ENCODE results near the gene DAAM2.
A peak's percentile ranks its signal among the peaks of the same experiment; 100 is the strongest.

DAAM2 gene

DNA sequence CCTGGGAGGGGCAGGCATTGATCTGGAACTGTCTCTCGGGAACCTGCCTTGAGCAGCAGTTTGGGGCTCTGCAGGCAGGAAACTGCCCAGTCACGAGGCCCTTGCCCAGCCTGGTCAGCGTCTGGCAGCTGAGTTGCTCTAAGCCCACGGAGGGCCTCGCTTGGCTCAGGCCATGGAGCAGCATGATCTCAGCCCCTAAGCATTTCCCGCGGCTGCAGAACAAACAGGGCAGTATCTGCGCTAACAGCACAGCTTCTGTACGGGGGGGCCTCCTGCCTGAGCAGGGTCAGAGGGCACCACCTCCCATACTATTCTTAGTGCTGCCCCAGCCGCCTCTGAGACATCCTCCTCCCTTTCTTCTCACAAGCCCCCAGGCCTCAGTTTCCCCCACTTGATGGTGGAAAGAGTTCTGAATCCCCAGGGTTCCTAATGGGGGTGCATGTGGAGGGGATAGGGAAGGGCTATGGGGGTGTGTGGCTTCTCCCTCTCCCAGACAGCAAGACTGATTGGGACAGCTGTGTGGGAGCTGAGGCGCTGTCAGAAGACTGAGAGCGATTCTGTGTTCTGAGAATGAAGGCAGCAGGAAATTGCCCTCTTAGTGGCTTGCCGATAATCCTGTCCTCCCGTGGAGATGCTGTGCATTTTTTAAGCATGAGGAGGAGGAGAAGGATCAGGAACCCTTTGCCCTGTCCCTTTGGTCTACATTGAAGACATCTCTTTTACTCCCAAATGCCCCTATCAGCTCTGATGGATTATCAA, 95.7 kb downstream of the DAAM2 start:
- DNase-seq (ENCODE audit: low spot score): no peak

- DNase-seq (ENCODE audit: low spot score): no peak
These were observed 97.1 kb downstream of the DAAM2 start for GRCh38 chr6:39889229-39889628.

DNA sequence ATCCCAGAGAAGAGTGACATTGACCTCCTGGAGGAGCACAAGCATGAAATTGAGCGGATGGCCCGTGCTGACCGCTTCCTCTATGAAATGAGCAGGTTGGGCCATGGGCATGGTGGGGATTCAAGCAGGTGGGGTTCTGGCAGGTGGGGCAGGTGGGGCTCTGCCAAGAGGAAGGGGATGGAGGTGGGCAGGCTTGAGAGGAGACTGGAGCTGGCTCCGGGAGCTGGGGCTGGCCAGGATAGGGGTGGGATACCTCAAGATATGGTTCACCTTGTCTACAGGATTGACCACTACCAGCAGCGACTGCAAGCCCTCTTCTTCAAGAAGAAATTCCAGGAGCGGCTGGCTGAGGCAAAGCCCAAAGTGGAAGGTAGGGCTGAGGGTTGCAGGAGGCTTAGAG, 99.2 kb downstream of the DAAM2 start:
- DNase-seq (ENCODE audit: low spot score): no peak

- no peak for DNase-seq (ENCODE audit: low spot score)
These were observed 99.8 kb downstream of the DAAM2 start for GRCh38 chr6:39891976-39892375.

GRCh38 chr6:39892490-39893129, 100.4 kb downstream of the DAAM2 start:
- DNase-seq (ENCODE audit: low spot score): peak; percentile 31

DNA sequence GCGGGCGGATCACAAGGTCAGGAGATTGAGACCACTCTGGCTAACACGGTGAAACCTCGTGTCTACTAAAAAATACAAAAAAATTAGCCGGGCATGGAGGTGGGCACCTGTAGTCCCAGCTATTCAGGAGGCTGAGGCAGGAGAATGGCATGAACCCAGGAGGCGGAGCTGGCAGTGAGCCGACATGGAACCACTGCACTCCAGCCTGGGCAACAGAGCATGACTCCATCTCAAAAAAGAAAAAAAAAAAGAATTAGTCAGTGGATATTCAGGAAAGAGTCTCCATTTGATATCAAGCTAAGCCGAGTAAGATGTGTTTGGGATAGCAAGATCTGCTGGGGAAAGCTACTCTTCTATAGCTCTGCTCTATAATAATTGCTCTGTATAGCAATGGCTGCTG, 101.1 kb downstream of the DAAM2 start:
- DNase-seq (ENCODE audit: low spot score): no peak

DNA sequence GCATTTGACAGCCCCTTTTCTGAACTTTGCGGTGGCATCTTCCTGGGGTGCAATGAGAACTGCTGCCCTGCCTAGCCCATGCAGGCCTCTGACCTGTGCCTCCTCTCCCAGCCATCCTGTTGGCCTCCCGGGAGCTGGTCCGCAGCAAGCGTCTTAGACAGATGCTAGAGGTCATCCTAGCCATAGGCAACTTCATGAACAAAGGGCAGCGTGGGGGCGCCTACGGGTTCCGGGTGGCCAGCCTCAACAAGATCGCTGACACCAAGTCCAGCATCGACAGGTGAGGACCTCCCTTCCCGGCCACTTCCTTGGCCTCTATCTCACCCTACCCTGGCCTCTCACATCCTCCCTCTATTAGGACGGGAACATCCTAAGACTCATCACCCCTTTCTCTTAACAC, 104.5 kb downstream of the DAAM2 start:
- DNase-seq (ENCODE audit: low spot score): no peak

GRCh38 chr6:39897698-39898097, 105.5 kb downstream of the DAAM2 start:
- DNase-seq (ENCODE audit: low spot score): peak; percentile 6

DNA sequence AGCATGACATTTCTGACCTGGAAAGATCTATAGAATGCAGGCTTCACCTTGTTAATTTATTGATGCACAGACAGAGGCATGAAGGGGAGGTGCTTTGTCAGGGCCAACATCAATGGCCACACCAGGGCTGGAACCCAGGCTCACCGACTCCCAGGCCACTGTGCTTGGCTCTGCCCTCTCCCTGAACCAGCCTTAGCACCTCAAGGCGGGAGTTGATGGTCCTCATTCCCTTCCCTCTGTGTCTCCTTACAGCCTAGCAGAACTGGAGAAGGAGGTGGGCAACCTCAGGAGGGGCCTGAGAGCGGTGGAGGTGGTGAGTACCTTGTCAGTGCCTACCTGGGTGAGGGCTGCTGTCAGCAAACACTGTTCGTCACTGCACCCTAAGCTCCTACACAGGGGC, 106.4 kb downstream of the DAAM2 start:
- no peak for DNase-seq (ENCODE audit: low spot score)

GRCh38 chr6:39899554-39900295, 107.5 kb downstream of the DAAM2 start:
- no peak for DNase-seq (ENCODE audit: low spot score)

- DNase-seq (ENCODE audit: low spot score): no peak
These were observed 109.0 kb downstream of the DAAM2 start for GRCh38 chr6:39901116-39901655.

DNA sequence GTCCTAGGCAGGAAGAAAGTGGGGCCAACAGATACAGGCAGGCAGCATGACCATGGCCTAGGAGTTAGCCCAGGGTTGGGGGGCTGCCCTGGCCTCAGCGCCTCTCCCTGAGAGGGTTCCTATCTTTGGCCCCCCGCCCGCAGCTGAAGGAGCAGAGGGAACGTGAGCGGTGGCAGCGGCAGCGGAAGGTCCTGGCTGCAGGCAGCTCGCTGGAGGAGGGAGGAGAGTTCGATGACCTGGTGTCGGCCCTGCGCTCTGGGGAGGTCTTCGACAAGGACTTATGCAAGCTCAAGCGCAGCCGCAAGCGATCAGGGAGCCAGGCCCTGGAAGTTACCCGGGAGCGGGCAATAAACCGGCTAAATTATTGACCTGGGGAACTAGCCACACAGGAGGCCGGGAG, 109.5 kb downstream of the DAAM2 start:
- no peak for DNase-seq (ENCODE audit: low spot score)

DNA sequence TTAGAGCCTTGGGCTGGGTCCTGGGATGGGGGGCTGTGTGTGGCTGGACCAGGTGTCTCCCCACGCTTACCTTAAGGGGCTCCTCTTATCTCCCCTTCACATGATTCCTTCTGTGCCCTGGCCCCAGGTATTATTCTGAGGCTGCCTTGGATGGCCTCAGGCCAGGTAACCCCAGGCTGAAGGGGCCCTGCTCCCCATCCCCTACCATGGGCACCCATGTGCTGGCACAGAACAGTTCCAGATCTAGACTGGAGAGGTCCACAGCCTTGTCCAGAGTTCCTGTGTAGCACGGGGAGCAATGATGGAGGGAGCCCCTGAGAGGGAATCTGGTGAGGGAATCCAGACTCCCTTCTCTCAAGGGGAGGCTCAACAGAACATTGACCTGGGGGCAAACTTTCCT, 110.0 kb downstream of the DAAM2 start:
- DNase-seq (ENCODE audit: low spot score): no peak

DNA sequence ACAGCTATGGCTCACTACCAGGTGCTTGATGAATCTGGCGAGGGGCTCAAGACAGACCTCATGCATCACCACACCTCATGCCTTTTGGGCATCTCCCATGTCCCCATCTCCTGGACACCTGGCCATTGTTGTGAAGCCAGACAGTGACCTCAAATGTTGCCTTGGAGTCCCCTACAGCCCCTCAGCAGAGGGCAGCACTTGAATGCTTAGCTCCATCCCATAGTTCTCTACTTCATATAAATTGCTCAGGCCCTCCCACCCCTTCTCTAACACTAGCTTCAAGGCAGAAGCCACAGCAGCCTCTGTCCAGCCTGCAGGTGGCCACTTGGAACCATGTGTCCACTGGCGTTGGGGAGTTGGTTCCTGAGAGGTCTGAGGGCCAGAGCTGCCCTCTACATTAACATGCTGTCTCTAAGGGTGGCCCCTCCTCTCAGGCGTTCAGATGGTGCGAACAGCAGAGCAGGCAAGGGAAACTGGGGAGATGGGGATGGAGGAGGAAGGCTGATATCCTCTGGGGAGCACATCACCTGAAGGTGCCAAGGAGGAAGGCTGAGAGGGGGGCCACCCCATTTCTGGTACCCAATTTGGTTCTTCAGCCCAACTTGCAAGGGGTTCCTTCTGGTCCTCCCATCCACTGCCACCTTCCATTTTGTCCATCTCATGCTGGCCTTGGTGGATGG, 110.8 kb downstream of the DAAM2 start:
- DNase-seq (ENCODE audit: low spot score): no peak

- DNase-seq (ENCODE audit: low spot score): no peak
These were observed 111.5 kb downstream of the DAAM2 start for GRCh38 chr6:39903656-39904055.

DNA sequence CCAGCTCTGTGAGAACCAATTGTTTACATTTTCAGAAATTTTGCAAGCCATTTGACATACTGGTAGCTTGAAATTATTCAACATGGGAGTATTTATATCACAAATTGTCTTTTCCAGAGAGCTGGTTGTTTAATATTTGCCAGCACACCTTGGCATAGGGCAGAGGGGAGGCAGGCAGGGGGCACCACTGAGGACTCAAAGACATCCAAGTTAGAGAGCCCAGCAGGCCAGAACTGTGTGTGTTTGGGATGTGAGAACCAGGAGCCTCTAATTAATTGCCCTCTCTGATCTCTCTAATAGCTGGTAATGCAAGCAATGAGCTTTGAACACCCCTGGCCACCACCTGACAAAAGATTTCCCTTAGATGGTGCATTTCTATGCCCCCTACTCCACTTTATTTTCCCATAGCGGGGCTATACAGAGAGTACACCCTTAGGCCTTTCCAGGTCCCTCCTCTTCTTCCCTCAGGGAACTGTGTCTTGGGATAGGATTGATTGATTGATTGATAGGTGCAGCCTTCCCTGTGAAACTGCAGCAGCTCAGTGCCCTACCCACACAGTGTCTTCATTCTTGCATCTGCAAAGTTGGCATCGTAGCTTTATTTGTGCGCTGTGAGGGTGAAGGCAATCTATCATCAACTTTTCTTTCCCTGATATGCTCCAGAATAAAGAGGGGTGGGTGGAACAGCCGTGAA, 112.9 kb downstream of the DAAM2 start:
- no peak for DNase-seq (ENCODE audit: low spot score)

GRCh38 chr6:39905640-39905975, 113.4 kb downstream of the DAAM2 start:
- DNase-seq (ENCODE audit: low spot score): no peak

DNA sequence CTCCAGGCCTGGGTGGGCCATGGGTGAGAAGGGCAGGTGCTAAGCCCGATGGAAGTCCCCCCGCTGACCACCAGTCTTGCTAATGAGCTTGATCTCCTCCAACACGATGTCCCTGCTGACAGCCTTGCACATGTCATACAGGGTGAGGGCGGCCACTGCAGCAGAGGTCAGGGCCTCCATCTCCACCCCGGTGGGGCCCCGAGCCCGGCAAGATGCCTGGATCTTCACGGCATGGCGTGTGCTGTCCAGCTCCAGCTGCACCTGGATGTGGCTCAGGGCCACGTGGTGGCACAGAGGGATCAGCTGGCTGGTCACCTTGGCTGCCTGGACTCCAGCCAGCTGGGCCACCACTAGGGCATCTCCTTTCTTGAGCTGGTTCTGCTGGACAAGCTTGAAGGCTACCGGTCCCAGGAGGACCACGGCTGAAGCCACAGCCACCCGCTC, 114.2 kb downstream of the DAAM2 start:
- DNase-seq (ENCODE audit: low spot score): no peak

- DNase-seq (ENCODE audit: low spot score): no peak
These were observed 115.8 kb downstream of the DAAM2 start for GRCh38 chr6:39907871-39908575.

DNA sequence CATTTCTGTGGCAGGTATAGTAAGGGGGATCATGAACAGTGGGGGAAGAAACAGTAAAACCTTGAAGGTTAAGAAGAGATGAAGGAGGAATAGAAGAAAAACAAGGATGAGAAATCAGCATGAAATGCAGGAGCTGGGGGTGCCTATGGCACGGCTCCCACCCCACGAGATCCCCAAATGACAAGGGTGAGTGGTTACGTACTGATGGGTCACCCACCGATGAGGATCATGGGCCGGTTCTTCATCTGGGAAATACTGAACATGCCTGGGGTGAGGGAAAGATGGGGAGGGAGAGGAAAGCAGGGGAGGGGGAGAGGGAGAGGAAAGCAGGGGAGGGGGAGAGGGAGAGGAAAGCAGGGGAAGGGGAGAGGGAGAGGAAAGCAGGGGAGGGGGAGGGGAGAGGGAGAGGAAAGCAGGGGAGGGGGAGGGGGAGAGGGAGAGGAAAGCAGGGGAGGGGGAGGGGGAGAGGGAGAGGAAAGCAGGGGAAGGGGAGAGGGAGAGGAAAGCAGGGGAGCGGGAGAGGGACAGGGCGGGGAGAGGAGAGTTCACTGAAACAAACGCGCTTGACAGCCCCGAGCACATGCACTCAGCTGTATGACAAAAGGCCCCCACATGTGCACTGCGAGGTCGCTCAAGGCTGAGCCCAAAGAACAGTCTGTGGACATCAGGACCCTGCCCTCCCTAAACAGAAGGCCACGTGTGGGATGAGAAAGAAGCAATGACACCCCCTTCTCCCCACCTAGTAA, 116.8 kb downstream of the DAAM2 start:
- DNase-seq (ENCODE audit: low spot score): no peak

Measured in NAMALWA (cell line).